RWPE2 (cell line): ENCODE measurements around the gene GPBP1L1.
"Not testable (repeated sequence)": the region's sequence is repeated elsewhere in the genome, so short reads cannot be mapped to it uniquely, and the experiment has no call there.

ENCODE experiments used
- ATAC-seq: fragments of 200-7000 bp; cut with Tn5 transposase; 3 replicates; pipeline ENCODE4 v1.9.1; 2021; ENCODE audit warnings: low read depth
- DNase-seq: peaks from one replicate; pipeline ENCODE4 v3.0.0-alpha.2; 2020; ENCODE audit warnings: low spot score
- H3K27ac ChIP-seq: fragments of 450-650 bp; 2 replicates; pipeline ENCODE4 v1.5.1; 2017; ENCODE audit warnings: mild to moderate bottlenecking; ENCODE audit not compliant: poor library complexity, severe bottlenecking
- H3K27me3 ChIP-seq: fragments of 250-450 bp; sonication (Bioruptor Pico); 2 replicates; pipeline ENCODE4 v1.5.1; 2021; ENCODE audit warnings: mild to moderate bottlenecking, moderate library complexity; ENCODE audit not compliant: insufficient read depth, poor library complexity, severe bottlenecking
- H3K36me3 ChIP-seq: fragments of 250-450 bp; sonication (Bioruptor Pico); 2 replicates; pipeline ENCODE4 v1.5.1; 2020; ENCODE audit warnings: low read depth, mild to moderate bottlenecking, moderate library complexity
- H3K4me1 ChIP-seq: fragments of 250-450 bp; sonication (Bioruptor Pico); 2 replicates; pipeline ENCODE4 v1.5.1; 2021; ENCODE audit warnings: mild to moderate bottlenecking, moderate library complexity; ENCODE audit not compliant: insufficient read depth, poor library complexity, severe bottlenecking
- H3K4me3 ChIP-seq: fragments of 250-450 bp; sonication (Bioruptor Pico); 2 replicates; pipeline ENCODE4 v1.5.1; 2021; ENCODE audit warnings: mild to moderate bottlenecking, moderate library complexity; ENCODE audit not compliant: severe bottlenecking
- H3K9me3 ChIP-seq: fragments of 250-450 bp; sonication (Bioruptor Pico); 2 replicates; pipeline ENCODE4 v1.5.1; 2021; ENCODE audit warnings: mild to moderate bottlenecking, moderate library complexity; ENCODE audit not compliant: severe bottlenecking
- TF ChIP-seq, protein P1 (sequence below): fragments of 450-650 bp; IDR thresholded peaks from one replicate; pipeline ENCODE4 v1.5.1; 2017; ENCODE audit warnings: mild to moderate bottlenecking, moderate library complexity; ENCODE audit not compliant: poor library complexity, severe bottlenecking

Gene GPBP1L1

GRCh38 chr1:45686288-45687013 lies at the start of gene GPBP1L1:
GPBP1L1 (minus strand) TSS chr1:45686533; CDS start chr1:45659087, 27,446 bp downstream.
- peak; percentile 94 for DNase-seq
- H3K4me3 ChIP-seq: peak within 1 kb of the TSS; percentile 88
- peaks cover 18% of the 10 kb centered on the region for H3K36me3 ChIP-seq
- peak within 1 kb of the TSS; percentile 85 for H3K27ac ChIP-seq
- H3K27me3 ChIP-seq: no peaks in the 10 kb centered on the region
- TF ChIP-seq, protein P1, sequence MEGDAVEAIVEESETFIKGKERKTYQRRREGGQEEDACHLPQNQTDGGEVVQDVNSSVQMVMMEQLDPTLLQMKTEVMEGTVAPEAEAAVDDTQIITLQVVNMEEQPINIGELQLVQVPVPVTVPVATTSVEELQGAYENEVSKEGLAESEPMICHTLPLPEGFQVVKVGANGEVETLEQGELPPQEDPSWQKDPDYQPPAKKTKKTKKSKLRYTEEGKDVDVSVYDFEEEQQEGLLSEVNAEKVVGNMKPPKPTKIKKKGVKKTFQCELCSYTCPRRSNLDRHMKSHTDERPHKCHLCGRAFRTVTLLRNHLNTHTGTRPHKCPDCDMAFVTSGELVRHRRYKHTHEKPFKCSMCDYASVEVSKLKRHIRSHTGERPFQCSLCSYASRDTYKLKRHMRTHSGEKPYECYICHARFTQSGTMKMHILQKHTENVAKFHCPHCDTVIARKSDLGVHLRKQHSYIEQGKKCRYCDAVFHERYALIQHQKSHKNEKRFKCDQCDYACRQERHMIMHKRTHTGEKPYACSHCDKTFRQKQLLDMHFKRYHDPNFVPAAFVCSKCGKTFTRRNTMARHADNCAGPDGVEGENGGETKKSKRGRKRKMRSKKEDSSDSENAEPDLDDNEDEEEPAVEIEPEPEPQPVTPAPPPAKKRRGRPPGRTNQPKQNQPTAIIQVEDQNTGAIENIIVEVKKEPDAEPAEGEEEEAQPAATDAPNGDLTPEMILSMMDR: no peak
- peaks cover 5% of the 10 kb centered on the region for H3K4me1 ChIP-seq
- ATAC-seq: peak; percentile 71
- H3K9me3 ChIP-seq: no peaks in the 10 kb centered on the region

- H3K27ac ChIP-seq: no peak overlapping the region
- ATAC-seq: no peak
These were observed 44.5 kb upstream of the GPBP1L1 start for GRCh38 chr1:45730780-45731319.

DNA sequence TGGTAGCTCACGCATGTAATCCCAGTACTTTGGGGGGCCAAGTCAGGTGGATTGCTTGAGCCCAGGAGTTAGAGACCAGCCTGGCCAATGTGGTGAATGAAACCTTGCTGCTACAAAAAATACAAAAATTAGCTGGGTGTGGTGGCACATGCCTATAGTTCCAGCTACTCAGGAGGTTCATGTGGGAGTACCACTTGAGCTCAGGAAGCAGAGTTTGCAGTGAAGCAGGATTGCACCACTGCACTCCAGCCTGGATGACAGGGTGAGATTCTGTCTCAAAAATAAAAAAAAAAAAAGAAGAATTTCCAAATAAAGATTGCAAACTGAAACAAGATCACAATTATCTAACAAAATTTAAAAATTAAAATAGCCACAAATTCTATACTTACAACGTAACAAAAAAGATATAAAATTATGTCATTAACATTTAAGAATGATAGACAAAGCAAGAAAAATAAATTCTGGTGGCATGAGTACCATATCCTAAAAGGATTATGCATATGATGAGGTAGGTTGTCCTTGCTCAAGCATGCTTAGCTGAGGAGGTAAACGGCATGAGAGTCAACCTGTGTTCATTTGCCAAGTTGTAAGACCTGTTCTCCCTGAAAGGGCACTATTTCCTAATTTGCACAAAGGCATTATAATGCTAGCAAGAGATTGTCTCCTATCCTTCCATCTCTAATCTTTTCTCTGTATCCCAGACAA lies 43.9 kb upstream of the GPBP1L1 start:
- TF ChIP-seq, protein P1: no peak
- no peak for ATAC-seq

More at GRCh38 chr1:45730780-45731319, 44.5 kb upstream of the GPBP1L1 start:
- Histone ChIP-seq H3K9me3 (no peaks in the 10 kb centered on the region), H3K4me1 (no peaks in the 10 kb centered on the region), H3K27me3 (no peaks in the 10 kb centered on the region), H3K36me3 (peaks cover 7% of the 10 kb centered on the region), H3K4me3 (no peak overlapping the region)
- no peak for DNase-seq
- TF ChIP-seq, protein P1: no peak

DNA sequence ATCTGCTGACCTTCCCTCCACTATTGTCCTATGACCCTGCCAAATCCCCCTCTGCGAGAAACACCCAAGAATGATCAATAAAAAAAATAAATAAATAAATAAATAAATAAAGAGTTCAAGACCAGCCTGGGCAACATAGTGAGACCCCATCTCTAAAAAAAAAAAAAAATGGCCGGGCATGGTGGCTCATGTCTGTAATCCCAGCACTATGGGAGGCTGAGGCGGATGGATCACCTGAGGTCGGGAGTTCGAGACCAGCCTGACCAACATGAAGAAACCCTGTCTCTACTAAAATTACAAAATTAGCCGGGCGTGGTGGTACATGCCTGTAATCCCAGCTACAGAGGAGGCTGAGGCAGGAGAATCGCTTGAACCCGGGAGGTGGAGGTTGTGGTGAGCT lies 39.7 kb upstream of the GPBP1L1 start:
- H3K27me3 ChIP-seq, H3K9me3 ChIP-seq, ATAC-seq, H3K4me3 ChIP-seq, H3K4me1 ChIP-seq, H3K27ac ChIP-seq, DNase-seq: not testable (repeated sequence)
- peaks cover 10% of the 10 kb centered on the region for H3K36me3 ChIP-seq

More for the DNA sequence above, 43.9 kb upstream of the GPBP1L1 start:
- Histone ChIP-seq H3K9me3 (no peaks in the 10 kb centered on the region), H3K27ac (no peak overlapping the region), H3K4me3 (no peak overlapping the region), H3K36me3 (peaks cover 7% of the 10 kb centered on the region), H3K4me1 (no peaks in the 10 kb centered on the region), H3K27me3 (no peaks in the 10 kb centered on the region)
- DNase-seq: no peak

GRCh38 chr1:45723248-45723930 lies 37.1 kb upstream of the GPBP1L1 start:
- Histone ChIP-seq H3K27ac (no peak overlapping the region), H3K27me3 (no peaks in the 10 kb centered on the region), H3K9me3 (no peaks in the 10 kb centered on the region), H3K4me1 (no peaks in the 10 kb centered on the region), H3K4me3 (no peak overlapping the region), H3K36me3 (peaks cover 14% of the 10 kb centered on the region)
- DNase-seq (no peak), ATAC-seq (no peak)
- TF ChIP-seq, protein P1: no peak
